HG03575 (cell line): ENCODE results near the gene TOP1.

Source experiments
- ATAC-seq: cut with Tn5 transposase; IDR thresholded peaks from one replicate; pipeline ENCODE4 v1.9.1; 2021; ENCODE audit not compliant: unreplicated experiment, insufficient number of reproducible peaks, low FRiP score; ENCODE audit errors: extremely low read depth

The TOP1 gene

GRCh38 chr20:41028359-41029149, at the start of gene TOP1:
TOP1 (plus strand) TSS chr20:41028822; CDS start chr20:41029068, 246 bp downstream.
- peak; percentile 72 for ATAC-seq

- ATAC-seq = no peak
Measured at GRCh38 chr20:40979247-40979646, 49.4 kb upstream of the TOP1 start.

GRCh38 chr20:40980106-40980827, 48.4 kb upstream of the TOP1 start:
- peak; percentile 62 for ATAC-seq

DNA sequence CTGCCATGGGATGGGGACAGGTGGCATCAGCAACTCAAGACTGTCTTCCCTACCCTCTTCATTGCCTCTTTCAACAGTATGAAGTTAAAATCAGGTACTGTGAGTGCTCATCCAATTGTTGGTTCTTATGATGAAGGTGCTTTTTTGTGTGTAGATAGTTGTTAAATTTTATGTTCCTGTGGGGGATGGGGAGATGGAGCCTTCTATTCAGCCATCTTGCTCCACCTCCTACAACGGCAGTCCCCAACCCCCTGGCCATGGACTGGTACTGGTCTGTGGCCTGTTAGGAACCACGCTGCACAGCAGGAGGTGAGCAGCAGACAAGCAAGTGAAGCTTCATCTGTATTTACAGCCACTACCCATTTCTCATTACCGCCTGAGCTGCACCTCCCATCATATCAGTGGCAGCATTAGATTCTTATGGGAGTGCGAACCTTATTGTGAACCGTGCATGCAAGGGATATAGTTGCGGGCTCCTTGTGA, 47.8 kb upstream of the TOP1 start:
- no peak for ATAC-seq

DNA sequence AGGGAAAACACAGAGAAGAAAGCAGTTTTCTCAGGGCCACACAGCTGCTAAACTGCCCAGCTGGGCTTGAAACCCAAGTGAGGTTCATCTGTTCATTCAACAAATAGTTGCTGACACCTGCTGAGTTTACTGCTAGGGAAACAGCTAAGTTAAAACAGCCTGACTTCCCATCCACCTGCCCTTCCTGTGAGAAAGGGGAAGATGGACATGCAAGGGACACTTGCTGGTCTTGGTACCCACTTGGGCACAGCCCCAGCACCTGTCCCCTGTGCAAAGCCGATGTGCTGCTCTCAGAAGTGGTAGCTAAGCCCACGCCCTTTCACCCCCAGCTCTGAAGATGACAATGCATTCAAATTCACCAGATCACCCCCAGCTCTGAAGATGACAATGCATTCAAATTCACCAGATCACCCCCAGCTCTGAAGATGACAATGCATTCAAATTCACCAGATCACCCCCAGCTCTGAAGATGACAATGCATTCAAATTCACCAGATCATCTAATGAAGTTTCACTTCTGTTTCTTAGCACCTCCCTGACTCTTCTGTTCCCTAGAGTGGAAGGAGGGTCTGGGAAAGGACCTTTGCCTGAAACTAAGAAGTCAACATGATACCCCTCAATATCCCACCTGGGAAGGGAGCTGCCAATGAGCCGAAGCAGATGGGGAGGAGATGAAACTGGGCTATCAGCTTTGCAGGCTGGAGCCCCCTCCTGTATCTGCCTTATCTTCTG, 46.0 kb upstream of the TOP1 start:
- ATAC-seq = no peak

DNA sequence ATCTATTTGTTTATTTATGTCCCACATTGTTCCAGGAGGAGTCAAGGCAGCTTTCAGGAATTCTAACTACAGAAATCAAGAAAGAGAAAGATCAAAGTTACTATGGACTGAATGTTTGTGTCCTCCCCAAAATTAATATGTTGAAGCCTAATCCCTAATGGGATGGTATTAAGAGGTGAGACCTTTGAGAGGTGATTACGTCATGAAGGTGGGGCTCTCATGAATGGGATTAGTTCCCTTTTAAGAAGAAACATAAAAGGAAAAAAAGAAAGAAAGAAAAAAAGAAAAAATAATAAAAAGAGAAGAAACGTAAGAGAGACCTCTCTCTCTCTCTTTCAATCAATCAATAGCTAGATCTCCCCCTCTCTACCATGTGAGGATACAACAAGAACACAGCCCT, 44.7 kb upstream of the TOP1 start:
- ATAC-seq = no peak

DNA sequence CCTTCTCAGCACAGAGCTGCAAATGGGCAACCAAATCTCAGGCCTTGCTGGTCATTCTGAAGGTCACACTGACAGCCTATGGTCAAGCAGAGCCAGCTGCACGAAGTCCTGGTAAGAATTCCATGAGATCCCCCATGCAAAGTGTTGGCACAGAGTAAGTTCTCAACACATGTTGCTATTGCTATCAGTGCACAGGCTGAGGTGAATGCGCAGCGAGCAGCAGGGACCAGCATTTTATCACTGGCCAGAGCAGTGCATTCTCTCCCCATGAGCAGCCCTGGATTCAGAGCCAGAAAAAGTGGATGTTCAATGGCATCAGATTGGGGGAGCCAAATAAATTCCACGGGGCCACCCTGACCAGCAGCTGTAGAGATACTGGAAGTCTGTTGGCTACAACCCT, 44.1 kb upstream of the TOP1 start:
- no peak for ATAC-seq

GRCh38 chr20:40986774-40987173, 41.8 kb upstream of the TOP1 start:
- ATAC-seq = no peak

- no peak for ATAC-seq
Measured at GRCh38 chr20:40990542-40991120, 38.0 kb upstream of the TOP1 start.

GRCh38 chr20:40991181-40991889, 37.3 kb upstream of the TOP1 start:
- ATAC-seq = peak; percentile 71

DNA sequence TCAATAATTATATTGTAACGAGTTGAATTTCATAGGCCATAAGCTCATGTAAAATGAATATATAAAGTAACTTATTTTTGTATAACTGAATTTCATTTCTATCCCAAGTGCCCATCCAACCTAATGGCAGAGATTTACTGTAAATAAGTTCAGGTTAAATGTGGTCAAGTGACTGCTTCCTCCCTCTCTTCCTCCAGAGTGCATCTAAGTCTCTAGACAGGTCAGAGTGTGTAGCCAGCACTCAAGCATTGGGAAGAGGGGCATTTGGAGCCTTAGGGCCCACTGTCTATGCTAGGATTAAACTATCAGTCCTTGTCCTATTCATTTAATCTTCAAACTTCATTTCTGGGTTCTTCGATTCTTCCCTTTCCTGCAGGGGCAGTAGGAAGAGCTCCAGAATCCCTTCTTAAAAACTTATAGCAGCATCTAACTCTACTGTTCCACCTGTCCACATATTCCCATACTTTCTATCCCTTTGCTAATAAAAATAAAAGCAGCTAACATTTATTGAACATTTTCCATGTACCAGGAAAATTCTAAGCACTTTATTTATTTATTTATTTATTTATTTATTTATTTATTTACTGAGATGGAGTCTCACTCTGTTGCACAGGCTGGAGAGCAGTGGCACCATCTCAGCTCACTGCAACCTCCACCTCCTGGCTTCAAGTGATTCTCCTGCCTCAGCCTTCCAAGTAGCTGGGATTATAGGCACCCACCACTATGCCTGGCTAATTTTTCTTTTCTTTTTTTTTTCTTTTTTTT, 36.1 kb upstream of the TOP1 start:
- ATAC-seq = no peak

DNA sequence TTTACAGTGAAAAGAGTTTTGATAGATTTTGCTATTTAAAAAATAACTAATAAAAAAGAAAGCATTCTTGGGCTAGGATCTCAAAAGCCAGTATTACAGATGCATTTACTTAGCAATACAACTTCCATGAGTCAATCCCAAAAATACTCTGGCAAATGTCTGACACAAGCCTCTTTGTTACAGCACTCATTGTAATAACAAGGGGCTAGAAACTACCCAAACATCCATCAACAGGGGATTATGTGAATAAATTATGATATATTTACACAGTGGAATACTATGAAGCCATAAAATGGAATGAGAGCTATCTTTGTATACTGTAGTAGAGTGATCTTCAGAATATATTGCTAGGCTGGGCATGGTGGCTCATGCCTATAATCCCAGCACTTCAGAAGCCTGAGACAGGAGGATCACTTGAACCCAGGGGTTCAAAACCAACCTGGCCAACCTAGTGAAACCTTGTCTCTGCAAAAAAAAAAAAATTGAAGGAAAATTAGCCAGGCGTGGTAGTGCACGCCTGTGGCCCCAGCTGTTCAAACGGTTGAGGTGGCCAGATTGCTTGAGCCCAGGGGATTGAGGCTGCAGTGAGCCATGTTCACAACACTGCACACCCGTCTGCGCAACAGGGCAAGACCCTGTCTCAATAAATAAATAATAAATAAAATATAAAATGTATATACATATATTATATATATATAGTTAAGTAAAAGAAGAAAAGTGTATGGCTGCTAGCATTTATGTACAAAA, 34.7 kb upstream of the TOP1 start:
- no peak for ATAC-seq

GRCh38 chr20:40996326-40996725, 32.3 kb upstream of the TOP1 start:
- ATAC-seq = no peak

- ATAC-seq = no peak
Measured at GRCh38 chr20:40997116-40997515, 31.5 kb upstream of the TOP1 start.

DNA sequence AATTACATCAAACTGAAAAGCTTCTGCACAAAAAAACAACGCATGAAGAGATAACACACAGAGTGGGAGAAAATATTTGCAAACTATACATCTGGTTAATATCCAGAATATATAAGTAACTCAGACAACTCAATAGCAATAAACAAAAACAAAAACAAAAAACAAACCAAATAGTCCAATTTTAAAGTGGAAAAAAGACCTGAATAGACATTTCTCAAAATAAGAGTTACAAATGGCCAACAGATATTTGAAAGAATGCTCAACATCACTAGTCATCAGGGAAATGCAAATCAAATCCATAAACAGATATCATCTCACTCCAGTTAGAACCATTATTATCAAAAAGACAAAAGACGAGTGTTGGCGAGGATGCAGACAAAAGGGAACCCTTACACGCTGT, 28.8 kb upstream of the TOP1 start:
- ATAC-seq = no peak

GRCh38 chr20:41000628-41001027, 28.0 kb upstream of the TOP1 start:
- no peak for ATAC-seq

- ATAC-seq = no peak
Measured at GRCh38 chr20:41001497-41001896, 27.1 kb upstream of the TOP1 start.

DNA sequence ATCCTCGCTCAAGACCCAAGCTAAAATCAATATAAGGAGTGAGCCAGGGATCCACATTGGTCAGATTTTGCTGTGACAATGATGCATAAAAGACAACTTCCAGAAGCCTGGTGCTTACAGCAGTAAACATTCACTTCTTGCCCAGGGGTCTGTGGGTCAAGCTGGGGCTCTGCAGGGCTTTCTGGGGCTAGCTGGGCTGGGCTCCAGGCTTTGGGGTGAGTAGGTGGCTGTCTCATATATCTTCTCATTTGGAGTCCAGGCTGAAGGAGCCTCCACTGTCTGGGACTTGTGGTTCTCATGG, 25.8 kb upstream of the TOP1 start:
- no peak for ATAC-seq
